ENCODE results near the gene C17orf50. TPM values are rescaled to one million over a fixed set of nuclear protein-coding genes. Genes with fewer than 3 reads are reported as not detected.

C17orf50 gene
- total and polyA plus RNA-seq, 2 experiments from 2014 or later = not detected

GRCh38 chr17:35768797-35769196 lies 8.1 kb downstream of the C17orf50 start:
- no peak overlapping the region for H3K4me3 ChIP-seq
- WGBS (ENCODE audit: low lambda C conversion rate, missing lambda C conversion rate) = 95% methylated on average over 2 of the region's 2 CpGs
- H4K20me1 ChIP-seq (ENCODE audit: insufficient read depth, poor library complexity, severe bottlenecking) = no peaks in the 10 kb centered on the region
- no peaks in the 10 kb centered on the region for H3K27me3 ChIP-seq
- H3K79me2 ChIP-seq = no peaks in the 10 kb centered on the region
- no peaks in the 10 kb centered on the region for H3K9me3 ChIP-seq (ENCODE audit: low read depth)
- no peaks in the 10 kb centered on the region for H3K9me2 ChIP-seq (replicated peaks; ENCODE audit: insufficient read depth)
- no peak for DNase-seq (ENCODE audit: low spot score)
- H3K4me2 ChIP-seq = no peak overlapping the region
- no peak overlapping the region for H2AFZ ChIP-seq
- H3K4me1 ChIP-seq (ENCODE audit: insufficient read depth) = peaks cover 17% of the 10 kb centered on the region
- H3K27ac ChIP-seq = no peak overlapping the region
- TF ChIP-seq CTCF (IDR thresholded peaks at IDR 0.05; ENCODE audit: poor library complexity) (no peak), EZH2 (IDR thresholded peaks at IDR 0.05; ENCODE audit: borderline replicate concordance) (no peak), EZH2phosphoT487 (IDR thresholded peaks at IDR 0.05; ENCODE audit: low read depth, severe bottlenecking, unreplicated experiment) (no peak)
- no peaks in the 10 kb centered on the region for H3K36me3 ChIP-seq (replicated peaks; ENCODE audit: insufficient read depth, low read depth)

DNA sequence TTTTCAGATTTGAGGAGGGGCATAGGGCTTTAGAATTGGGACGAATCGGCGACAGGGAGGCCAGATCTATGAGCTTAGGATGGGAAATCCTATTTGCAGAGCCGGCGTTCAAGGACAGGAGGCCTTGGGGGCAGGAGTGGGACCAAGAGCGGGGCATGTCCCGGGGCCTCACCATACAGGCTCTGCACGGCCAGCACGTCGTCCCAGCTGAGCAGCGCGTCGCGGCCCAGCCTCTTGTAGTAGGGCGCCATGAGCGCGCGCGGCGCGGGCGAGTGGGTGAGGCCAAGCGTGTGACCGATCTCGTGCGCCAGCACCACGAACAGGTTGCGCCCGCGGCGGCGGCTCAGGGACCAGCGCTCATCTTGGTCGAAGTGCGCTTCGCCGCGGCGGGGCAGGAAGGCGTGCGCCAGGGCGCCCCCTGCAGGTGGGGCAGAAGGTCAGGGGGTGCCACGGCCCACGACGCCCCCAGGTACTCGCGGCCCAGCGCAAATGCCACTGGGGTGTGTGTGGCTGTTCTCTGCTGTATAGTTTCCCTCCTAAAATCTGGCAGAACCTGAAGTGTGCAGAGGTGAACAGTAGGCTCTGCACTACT lies 9.3 kb downstream of the C17orf50 start:
- Histone ChIP-seq H3K36me3 (replicated peaks; ENCODE audit: insufficient read depth, low read depth) (no peaks in the 10 kb centered on the region), H3K79me2 (no peaks in the 10 kb centered on the region), H3K9me2 (replicated peaks; ENCODE audit: insufficient read depth) (no peaks in the 10 kb centered on the region), H3K27me3 (no peaks in the 10 kb centered on the region), H3K4me1 (ENCODE audit: insufficient read depth) (peaks cover 20% of the 10 kb centered on the region), H3K4me3 (no peak overlapping the region), H2AFZ (no peak overlapping the region), H4K20me1 (ENCODE audit: insufficient read depth, poor library complexity, severe bottlenecking) (no peaks in the 10 kb centered on the region), H3K27ac (no peak overlapping the region), H3K9me3 (ENCODE audit: low read depth) (no peaks in the 10 kb centered on the region), H3K4me2 (no peak overlapping the region)
- no peak for TF ChIP-seq EZH2phosphoT487 (IDR thresholded peaks at IDR 0.05; ENCODE audit: low read depth, severe bottlenecking, unreplicated experiment)
- TF ChIP-seq EZH2 (IDR thresholded peaks at IDR 0.05; ENCODE audit: borderline replicate concordance) = no peak
- peak; percentile 8 for TF ChIP-seq CTCF (IDR thresholded peaks at IDR 0.05; ENCODE audit: poor library complexity)
- no peak for DNase-seq (ENCODE audit: low spot score)
- 95% methylated on average over 43 of the region's 48 CpGs for WGBS (ENCODE audit: low lambda C conversion rate, missing lambda C conversion rate)

GRCh38 chr17:35773129-35773528 lies 12.4 kb downstream of the C17orf50 start:
- Histone ChIP-seq H3K4me1 (ENCODE audit: insufficient read depth) (peaks cover 33% of the 10 kb centered on the region), H3K79me2 (no peaks in the 10 kb centered on the region), H3K9me2 (replicated peaks; ENCODE audit: insufficient read depth) (no peaks in the 10 kb centered on the region), H3K36me3 (replicated peaks; ENCODE audit: insufficient read depth, low read depth) (no peaks in the 10 kb centered on the region), H3K27ac (no peak overlapping the region), H3K4me3 (no peak overlapping the region), H2AFZ (no peak overlapping the region), H3K27me3 (no peaks in the 10 kb centered on the region), H3K9me3 (ENCODE audit: low read depth) (no peaks in the 10 kb centered on the region), H3K4me2 (no peak overlapping the region), H4K20me1 (ENCODE audit: insufficient read depth, poor library complexity, severe bottlenecking) (no peaks in the 10 kb centered on the region)
- 91% methylated on average over 20 of the region's 20 CpGs for WGBS (ENCODE audit: low lambda C conversion rate, missing lambda C conversion rate)
- DNase-seq (ENCODE audit: low spot score) = no peak
- TF ChIP-seq EZH2phosphoT487 (IDR thresholded peaks at IDR 0.05; ENCODE audit: low read depth, severe bottlenecking, unreplicated experiment) (no peak), CTCF (IDR thresholded peaks at IDR 0.05; ENCODE audit: poor library complexity) (no peak), EZH2 (IDR thresholded peaks at IDR 0.05; ENCODE audit: borderline replicate concordance) (no peak)

Measured in hepatocyte (in vitro differentiated cells).